Ovary (tissue), 9 donors: ENCODE results near the gene KIF26A. TPM values are rescaled to one million over a fixed set of nuclear protein-coding genes. Genes with fewer than 3 reads are reported as not detected.

Source experiments
- DNase-seq, 5 donors: peaks; one replicate each; pipeline ENCODE4 v3.0.0-alpha.2; 2019 to 2020
- H3K27ac ChIP-seq, 2 donors: fragments of 200-600 bp; one replicate each; pipeline versions ENCODE4 v1.5.1 to v1.8.0; 2019 to 2022
- H3K27me3 ChIP-seq: fragments of 200-600 bp; one replicate; pipeline ENCODE4 v1.8.0; 2022
- H3K36me3 ChIP-seq: fragments of 200-600 bp; sonication (generic); one replicate; pipeline ENCODE4 v1.5.1; 2019
- H3K4me1 ChIP-seq: one replicate; pipeline ENCODE4 v1.8.1; 2013; ENCODE audit warnings: mild to moderate bottlenecking, moderate library complexity; ENCODE audit not compliant: insufficient read depth
- H3K4me3 ChIP-seq: fragments of 200-600 bp; sonication (generic); one replicate; pipeline ENCODE4 v1.5.1; 2017
- H3K9me3 ChIP-seq, 2 donors: fragments of 200-600 bp in 1 of 2; sonication (generic) in 1 of 2; one replicate each; pipeline versions ENCODE4 v1.5.1 to v1.8.1; 2013 to 2019; ENCODE audit warnings: mild to moderate bottlenecking in 1 of 2, moderate library complexity in 1 of 2
- EP300 ChIP-seq: sonication (generic); formaldehyde crosslinking; IDR thresholded peaks from one replicate; pipeline ENCODE4 v1.6.1; 2017; ENCODE audit warnings: antibody characterized with exemption
- POLR2A ChIP-seq: fragments of 450-650 bp; IDR thresholded peaks from one replicate; pipeline ENCODE4 v1.6.1; 2017; ENCODE audit warnings: antibody characterized with exemption, mild to moderate bottlenecking, moderate library complexity
- WGBS, 3 donors: extraction: QIAGEN DNeasy Blood & Tissue Kit in 1 of 3; methylation state at CpG; one replicate each; pipeline versions ENCODE4 v1.1.5 to v1.1.7; 2013 to 2017; 5-methylcytosine and 5-hydroxymethylcytosine counted together
- intact Hi-C, 4 donors: fragments of 100-400 bp; cut with DNase I; formaldehyde crosslinking; loops; one replicate each; pipeline versions ENCODE4 v1.11.0 to v1.15.1; 2022 to 2023
- polyA plus RNA-seq, 2 donors: library from polyadenylated mRNA; stranded (reverse); fragments of 200-250 nt in 1 of 2; fragments of 350-450 nt in 1 of 2; fragmentation: Illumina TruSeq in 1 of 2; extraction: RNeasy Lipid Tissue Mini Kit (QIAGEN cat#74804) in 1 of 2; gene quantifications; one replicate each; pipeline ENCODE4 v1.2.3, GENCODE V29; 2013 to 2014
- total RNA-seq, 7 donors: library from RNA; depleted of rRNA in 2 of 7; stranded (reverse); fragments of >200 nt in 2 of 7; fragmentation: NEBNext Ultra II Directional in 3 of 7; extraction: Animal tissue kit (Norgen Biotek cat#: 25700) in 3 of 7; gene quantifications; one replicate each; pipeline versions ENCODE4 v1.1.0 to v1.2.4, GENCODE V29; 2016 to 2023
- TF ChIP-seq, protein P1 (sequence below), 3 donors: fragments of 450-650 bp in 2 of 3; fragments of 200-600 bp in 1 of 3; IDR thresholded peaks; one replicate each; pipeline versions ENCODE4 v1.5.1 to v1.8.0; 2016 to 2022; ENCODE audit warnings: antibody characterized with exemption in 3 of 3, mild to moderate bottlenecking in 1 of 3
- donor health status: DM: no; HTN: no; CAD: no; lungs with moderate emphysema.
- donor health status: DM: no; HTN: no; CAD: no.
- donor health status: Bipolar disorder and iron deficiency.
- donor health status: DM: yes; HTN: yes; CAD: no.
- donor health status: DM: no; HTN: no; CAD: no.
- donor health status: DM: yes; HTN: yes; CAD: no.

Gene KIF26A
- total and polyA plus RNA-seq, 9 donors = 0.32 to 16.8 (median 5.8) TPM

DNA sequence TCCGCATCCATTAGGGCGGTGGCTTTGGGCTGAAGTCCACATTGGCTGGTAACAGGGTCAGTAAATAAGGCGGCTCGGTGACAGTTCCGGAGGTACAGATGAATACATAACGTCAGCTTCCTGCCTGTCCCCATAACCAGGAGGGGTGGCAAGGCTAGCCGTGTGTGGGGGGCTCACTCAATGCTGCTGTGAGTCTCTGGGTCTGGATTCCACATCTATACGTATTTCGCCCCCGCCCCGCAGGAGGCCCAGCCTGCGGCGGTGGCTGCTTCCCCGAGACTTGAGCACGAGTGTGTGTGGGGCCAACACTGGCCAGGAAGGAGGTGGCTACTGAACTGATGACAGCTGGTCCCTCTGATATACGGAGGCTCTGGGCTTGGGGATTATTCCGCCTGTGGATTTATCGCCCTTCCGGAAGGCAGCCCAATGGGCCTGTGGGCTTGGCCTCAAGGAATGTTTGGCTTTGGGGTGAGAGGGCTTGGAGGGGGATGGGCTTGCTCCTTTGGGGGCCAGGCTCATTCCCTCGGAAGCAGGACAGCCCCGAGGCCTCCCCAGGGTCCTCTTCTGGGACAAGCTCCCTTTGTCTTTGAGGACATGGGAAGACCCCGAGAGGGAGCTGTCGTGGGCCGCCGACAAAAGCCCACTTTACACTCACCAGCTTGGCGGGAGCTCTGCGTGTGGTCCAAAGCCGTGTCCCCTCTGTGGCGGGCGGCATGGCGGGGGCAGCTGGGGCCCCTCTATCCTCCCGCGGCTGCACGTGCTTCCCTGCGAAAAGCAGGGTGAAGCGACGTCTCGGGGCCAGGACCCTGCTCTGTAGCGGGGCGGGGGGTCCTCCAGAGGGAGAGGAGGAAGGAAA, 82.1 kb downstream of the KIF26A start:
- no peaks in the 10 kb centered on the region for H3K36me3 ChIP-seq
- DNase-seq = peak in 1 of 5 donors; percentile 17
- TF ChIP-seq POLR2A (no peak), EP300 (no peak)
- TF ChIP-seq, protein P1, sequence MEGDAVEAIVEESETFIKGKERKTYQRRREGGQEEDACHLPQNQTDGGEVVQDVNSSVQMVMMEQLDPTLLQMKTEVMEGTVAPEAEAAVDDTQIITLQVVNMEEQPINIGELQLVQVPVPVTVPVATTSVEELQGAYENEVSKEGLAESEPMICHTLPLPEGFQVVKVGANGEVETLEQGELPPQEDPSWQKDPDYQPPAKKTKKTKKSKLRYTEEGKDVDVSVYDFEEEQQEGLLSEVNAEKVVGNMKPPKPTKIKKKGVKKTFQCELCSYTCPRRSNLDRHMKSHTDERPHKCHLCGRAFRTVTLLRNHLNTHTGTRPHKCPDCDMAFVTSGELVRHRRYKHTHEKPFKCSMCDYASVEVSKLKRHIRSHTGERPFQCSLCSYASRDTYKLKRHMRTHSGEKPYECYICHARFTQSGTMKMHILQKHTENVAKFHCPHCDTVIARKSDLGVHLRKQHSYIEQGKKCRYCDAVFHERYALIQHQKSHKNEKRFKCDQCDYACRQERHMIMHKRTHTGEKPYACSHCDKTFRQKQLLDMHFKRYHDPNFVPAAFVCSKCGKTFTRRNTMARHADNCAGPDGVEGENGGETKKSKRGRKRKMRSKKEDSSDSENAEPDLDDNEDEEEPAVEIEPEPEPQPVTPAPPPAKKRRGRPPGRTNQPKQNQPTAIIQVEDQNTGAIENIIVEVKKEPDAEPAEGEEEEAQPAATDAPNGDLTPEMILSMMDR (IDR thresholded peaks at IDR 0.05) = no peak
- H3K4me1 ChIP-seq = peaks cover 12% of the 10 kb centered on the region
- no peaks in the 10 kb centered on the region for H3K9me3 ChIP-seq
- no peak overlapping the region for H3K27ac ChIP-seq
- intact Hi-C loops = loop anchor here in 1 of 4 donors (10.0 kb wide), 1 partner anchor 74 kb away; no protein-coding TSS in a partner anchor
- H3K4me3 ChIP-seq = no peak overlapping the region
- H3K27me3 ChIP-seq = no peaks in the 10 kb centered on the region
- 78 to 85% (median 82%) methylated on average over 38 to 40 of the region's 40 CpGs for WGBS, 3 donors

DNA sequence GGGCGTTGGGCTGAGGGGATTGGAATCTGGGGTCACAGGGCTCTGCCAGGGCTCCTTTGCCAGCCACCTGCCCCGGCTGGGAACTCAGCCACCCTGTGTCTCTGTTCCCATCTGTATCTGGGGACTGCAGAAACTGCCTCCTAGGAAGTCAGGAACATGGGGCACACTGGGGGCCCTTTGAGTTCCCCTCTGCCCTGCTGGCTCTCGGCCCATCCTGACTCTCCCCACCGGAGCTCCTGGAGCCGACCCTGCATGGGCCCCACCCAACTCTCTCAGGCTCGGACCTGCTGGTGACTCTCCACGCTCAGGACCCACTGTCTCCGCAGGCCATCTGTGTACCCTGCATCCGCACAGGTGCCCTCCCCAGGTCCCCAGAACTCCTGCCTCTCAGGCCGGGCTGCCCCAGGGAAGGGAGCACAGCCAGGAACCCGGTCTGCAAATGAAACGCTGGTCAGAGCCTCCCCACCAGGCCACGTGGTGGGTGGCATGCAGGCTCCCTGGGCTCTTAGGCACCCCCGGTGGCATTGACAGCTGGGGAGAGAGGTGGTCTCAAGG, 82.8 kb downstream of the KIF26A start:
- 82 to 89% (median 86%) methylated on average over 14 of the region's 14 CpGs for WGBS, 3 donors
- no peak overlapping the region for H3K4me3 ChIP-seq
- peak in 2 of 5 donors; percentile 10 to 28 for DNase-seq
- TF ChIP-seq EP300 = no peak
- TF ChIP-seq, protein P1 (IDR thresholded peaks at IDR 0.05) = no peak
- no peak for TF ChIP-seq POLR2A
- no peak overlapping the region for H3K27ac ChIP-seq
- no peaks in the 10 kb centered on the region for H3K9me3 ChIP-seq
- no peaks in the 10 kb centered on the region for H3K36me3 ChIP-seq
- intact Hi-C loops = loop anchor here in 1 of 4 donors (10.0 kb wide), 1 partner anchor 74 kb away; no protein-coding TSS in a partner anchor
- H3K27me3 ChIP-seq = no peaks in the 10 kb centered on the region
- H3K4me1 ChIP-seq = peaks cover 12% of the 10 kb centered on the region

DNA sequence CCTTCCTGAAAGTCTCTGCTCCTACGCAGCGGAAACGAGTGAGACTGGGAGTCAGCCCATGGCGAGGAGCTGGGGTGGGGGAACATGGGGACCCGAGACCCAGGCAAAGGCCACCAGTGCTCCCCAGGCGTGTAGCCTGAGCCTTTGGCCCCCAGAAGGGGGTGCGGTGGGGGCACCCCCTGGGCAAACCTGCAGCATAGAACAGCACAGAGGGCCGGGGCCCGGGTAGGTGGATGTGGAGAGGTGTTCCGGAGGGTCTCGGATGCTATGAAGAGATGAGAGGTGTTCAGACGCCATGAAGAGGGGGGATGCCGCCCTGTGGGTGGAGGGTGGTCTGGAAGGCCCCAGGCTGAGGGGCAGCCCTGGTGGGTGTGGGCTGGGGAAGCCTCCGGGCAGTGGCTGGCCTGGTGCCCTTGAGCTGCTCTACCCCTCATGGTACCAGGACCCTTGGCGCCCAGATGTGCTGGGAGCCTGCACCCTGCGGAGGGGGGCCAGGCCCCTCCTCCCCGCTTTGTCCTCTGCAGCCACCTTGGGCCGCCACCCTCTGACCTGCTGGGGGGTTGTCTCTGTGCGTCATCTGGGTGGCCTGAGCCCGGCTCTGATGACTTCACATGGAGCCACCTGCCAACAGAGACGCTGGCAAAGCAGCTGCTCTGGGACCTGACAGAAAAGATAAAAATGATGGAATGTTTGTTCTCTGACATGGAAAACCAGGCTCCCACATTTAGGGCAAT, 83.4 kb downstream of the KIF26A start:
- TF ChIP-seq POLR2A = no peak
- TF ChIP-seq EP300 = no peak
- TF ChIP-seq, protein P1 (IDR thresholded peaks at IDR 0.05) = no peak
- no peaks in the 10 kb centered on the region for H3K36me3 ChIP-seq
- H3K9me3 ChIP-seq = no peaks in the 10 kb centered on the region
- H3K4me3 ChIP-seq = no peak overlapping the region
- DNase-seq = peak in 1 of 5 donors; percentile 19
- peaks cover 12% of the 10 kb centered on the region for H3K4me1 ChIP-seq
- no peaks in the 10 kb centered on the region for H3K27me3 ChIP-seq
- intact Hi-C loops = loop anchor here in 1 of 4 donors (10.0 kb wide), 1 partner anchor 73 kb away; no protein-coding TSS in a partner anchor
- no peak overlapping the region for H3K27ac ChIP-seq
- whole genome bisulfite sequencing, 3 donors = 92 to 95% (median 93%) methylated on average over 21 of the region's 21 CpGs

DNA sequence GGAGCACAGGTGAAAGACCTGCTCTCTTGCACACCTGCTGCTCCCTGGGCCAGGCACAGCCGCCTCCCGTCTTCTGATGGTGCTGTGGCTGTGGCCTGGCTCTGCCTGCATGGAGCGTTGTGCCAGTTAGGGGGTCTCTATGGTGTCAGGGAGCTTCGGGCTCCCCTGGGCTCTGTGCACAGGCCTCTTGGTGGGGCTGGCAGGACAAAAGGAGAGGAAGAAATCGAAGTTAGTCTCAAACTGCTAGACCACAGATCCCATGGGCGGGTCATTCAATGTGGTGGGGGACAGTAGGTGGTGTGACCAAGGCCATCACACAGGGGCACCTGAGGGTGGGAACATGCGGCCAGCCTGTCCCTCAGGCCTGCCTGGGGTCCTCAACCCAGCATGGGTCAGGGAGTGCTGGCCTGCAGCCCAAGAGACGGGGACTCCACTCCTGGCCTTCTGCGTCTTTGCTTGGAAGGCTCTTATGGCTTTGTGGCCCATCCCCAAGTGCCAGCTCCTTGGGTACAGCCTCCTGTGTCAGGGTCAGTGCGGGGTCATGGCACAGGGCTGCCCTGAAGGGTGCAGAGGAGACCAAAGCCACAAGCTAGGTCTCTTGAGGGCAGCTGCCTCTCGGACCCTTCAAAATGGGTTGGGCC, 84.1 kb downstream of the KIF26A start:
- Histone ChIP-seq H3K27me3 (no peaks in the 10 kb centered on the region), H3K4me3 (no peak overlapping the region), H3K27ac (no peak overlapping the region), H3K36me3 (no peaks in the 10 kb centered on the region), H3K4me1 (peaks cover 12% of the 10 kb centered on the region), H3K9me3 (no peaks in the 10 kb centered on the region)
- TF ChIP-seq, protein P1 (IDR thresholded peaks at IDR 0.05) = no peak
- TF ChIP-seq POLR2A = no peak
- TF ChIP-seq EP300 = no peak
- WGBS, 3 donors = 89 to 93% (median 93%) methylated on average over 11 of the region's 11 CpGs
- intact Hi-C loops = loop anchor here in 1 of 4 donors (10.0 kb wide), 1 partner anchor 72 kb away; no protein-coding TSS in a partner anchor
- DNase-seq = peak in 2 of 5 donors; percentile 26 to 38
